GM23248 (cell line): ENCODE measurements around the gene MAML3. TPM values are rescaled to one million over a fixed set of nuclear protein-coding genes. Genes with fewer than 3 reads are reported as not detected.

Experiments
- DNase-seq: peaks from one replicate; pipeline ENCODE4 v3.0.0-alpha.2; 2015
- H2AFZ ChIP-seq: fragments of 200-600 bp; sonication (generic); 2 replicates; pipeline ENCODE4 v1.6.1; 2016; ENCODE audit warnings: antibody characterized with exemption
- H3F3A ChIP-seq: fragments of 200-600 bp; sonication (generic); 2 replicates; pipeline ENCODE4 v1.6.1; 2016; ENCODE audit warnings: mild to moderate bottlenecking, antibody characterized with exemption, mixed run types; ENCODE audit not compliant: insufficient read depth
- H3K27ac ChIP-seq: fragments of 200-600 bp; sonication (generic); 2 replicates; pipeline ENCODE4 v1.5.1; 2016; ENCODE audit warnings: mild to moderate bottlenecking
- H3K27me3 ChIP-seq: fragments of 200-600 bp; sonication (generic); replicated peaks from 2 replicates; pipeline ENCODE4 v1.6.1; 2016; ENCODE audit warnings: mild to moderate bottlenecking; ENCODE audit not compliant: insufficient read depth
- H3K36me3 ChIP-seq: fragments of 200-600 bp; sonication (generic); 2 replicates; pipeline ENCODE4 v1.6.1; 2016; ENCODE audit warnings: low read depth, mild to moderate bottlenecking
- H3K4me1 ChIP-seq: fragments of 200-600 bp; sonication (generic); 2 replicates; pipeline ENCODE4 v1.6.1; 2016; ENCODE audit warnings: mild to moderate bottlenecking; ENCODE audit not compliant: insufficient read depth
- H3K4me2 ChIP-seq: fragments of 200-600 bp; sonication (generic); one replicate; pipeline ENCODE4 v1.6.1; 2016; ENCODE audit warnings: mild to moderate bottlenecking; ENCODE audit not compliant: unreplicated experiment
- H3K4me3 ChIP-seq: fragments of 200-600 bp; sonication (generic); 2 replicates; pipeline ENCODE4 v1.5.1; 2016; ENCODE audit warnings: mild to moderate bottlenecking
- H3K79me2 ChIP-seq: fragments of 200-600 bp; sonication (generic); 2 replicates; pipeline ENCODE4 v1.6.1; 2016; ENCODE audit warnings: mild to moderate bottlenecking; ENCODE audit not compliant: insufficient read depth
- H3K9ac ChIP-seq: fragments of 200-600 bp; sonication (generic); 2 replicates; pipeline ENCODE4 v1.6.1; 2016; ENCODE audit warnings: mild to moderate bottlenecking
- H3K9me2 ChIP-seq: fragments of 200-600 bp; sonication (generic); 2 replicates; pipeline ENCODE4 v1.6.1; 2016; ENCODE audit warnings: mixed run types, mild to moderate bottlenecking, moderate library complexity; ENCODE audit not compliant: insufficient read depth
- H3K9me3 ChIP-seq: fragments of 200-600 bp; sonication (generic); one replicate; pipeline ENCODE4 v1.6.1; 2017; ENCODE audit warnings: low read depth
- H4K20me1 ChIP-seq: fragments of 200-600 bp; sonication (generic); 2 replicates; pipeline ENCODE4 v1.6.0; 2016; ENCODE audit not compliant: insufficient read depth
- EZH2 ChIP-seq: fragments of 200-600 bp; sonication (generic); IDR thresholded peaks from 2 replicates; pipeline ENCODE4 v1.6.1; 2018; ENCODE audit warnings: antibody characterized with exemption, mild to moderate bottlenecking; ENCODE audit not compliant: insufficient read depth, poor library complexity, severe bottlenecking
- EZH2phosphoT487 ChIP-seq: fragments of 200-600 bp; sonication (generic); IDR thresholded peaks from 2 replicates; pipeline ENCODE4 v1.6.1; 2018; ENCODE audit warnings: antibody characterized with exemption, moderate library complexity, mild to moderate bottlenecking, low read depth; ENCODE audit not compliant: insufficient read depth
- WGBS, 2 experiments: methylation state at CpG; one replicate each; pipeline ENCODE4 v1.1.6; 2015 to 2017; ENCODE audit warnings: low lambda C conversion rate in 2 of 2, low coverage in 1 of 2; ENCODE audit errors: missing lambda C conversion rate in 2 of 2; 5-methylcytosine and 5-hydroxymethylcytosine counted together
- in situ Hi-C: fragments of 300-500 bp; cut with MboI; formaldehyde crosslinking; loops from 2 replicates; pipeline ENCODE4 v1.15.0; 2020
- polyA plus RNA-seq: library from polyadenylated mRNA; unstranded; fragments of >200 nt; fragmentation: Nextera tagmentation; extraction: Ambion mirVana; gene quantifications from 2 replicates; pipeline ENCODE4 v1.2.1, GENCODE V29; 2016
- total RNA-seq: library from RNA; depleted of rRNA; stranded (reverse); fragments of >200 nt; shearing (Covaris generic); gene quantifications from 2 replicates; pipeline ENCODE4 v1.2.3, GENCODE V29; 2014

Gene MAML3
- total and polyA plus RNA-seq, 2 experiments from 2014 or later: 0.96 to 1.5 TPM

DNA sequence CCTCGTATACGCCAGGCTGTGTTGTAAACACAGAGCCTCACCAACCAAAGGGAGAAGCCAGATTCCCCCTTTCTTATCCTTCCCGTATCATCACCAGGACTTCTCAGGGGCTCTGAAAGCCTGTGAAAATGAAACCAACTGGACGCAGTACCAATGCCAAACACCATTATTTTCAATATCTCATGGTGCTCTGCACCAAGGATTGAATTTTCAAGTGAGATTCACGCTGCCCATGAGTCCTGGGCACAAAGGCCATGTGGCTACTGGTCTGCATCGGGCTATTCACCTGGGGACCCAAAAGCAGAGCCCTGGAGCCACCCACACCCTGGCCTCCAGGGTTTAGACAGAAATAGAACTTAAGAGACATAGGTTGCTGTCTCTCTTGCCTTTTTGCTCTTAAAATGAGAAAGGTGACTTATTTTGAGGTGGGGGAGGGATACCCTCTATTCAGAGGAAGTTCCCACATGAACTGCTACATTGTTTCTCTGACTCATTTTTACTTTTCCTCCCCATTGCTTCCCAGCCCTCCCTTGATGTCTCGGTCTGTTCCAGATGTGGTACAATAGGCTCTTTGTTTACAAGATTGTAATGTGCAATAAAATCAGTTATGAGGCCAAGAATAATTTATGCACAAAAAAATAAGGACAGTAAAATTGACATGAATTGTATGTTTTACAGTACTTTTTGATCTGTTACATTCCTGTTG lies 55.4 kb downstream of the MAML3 start:
- Histone ChIP-seq H3K27me3 (no peaks in the 10 kb centered on the region), H3K9me3 (no peaks in the 10 kb centered on the region), H2AFZ (0 out of 2 replicates have a peak overlapping the region, but pooled peaks have one; percentile 15), H3K4me2 (peak overlapping the region; percentile 27), H3K36me3 (no peaks in the 10 kb centered on the region), H3K79me2 (peaks cover 8% of the 10 kb centered on the region; the same call in 1 of the 2 replicates), H3K4me1 (peaks cover 47% of the 10 kb centered on the region), H3K27ac (peak overlapping the region; percentile 49), H3K9me2 (no peaks in the 10 kb centered on the region), H3K9ac (peak overlapping the region; percentile 28; the same call in 1 of the 2 replicates), H4K20me1 (no peaks in the 10 kb centered on the region), H3K4me3 (0 out of 2 replicates have a peak overlapping the region, but pooled peaks have one; percentile 9), H3F3A (peaks cover 31% of the 10 kb centered on the region)
- no peak for TF ChIP-seq EZH2phosphoT487
- no peak for TF ChIP-seq EZH2
- in situ Hi-C loops: no loop called here
- WGBS, 2 experiments: 75 to 81% methylated on average over 7 of the region's 7 CpGs
- DNase-seq: peak; percentile 76

DNA sequence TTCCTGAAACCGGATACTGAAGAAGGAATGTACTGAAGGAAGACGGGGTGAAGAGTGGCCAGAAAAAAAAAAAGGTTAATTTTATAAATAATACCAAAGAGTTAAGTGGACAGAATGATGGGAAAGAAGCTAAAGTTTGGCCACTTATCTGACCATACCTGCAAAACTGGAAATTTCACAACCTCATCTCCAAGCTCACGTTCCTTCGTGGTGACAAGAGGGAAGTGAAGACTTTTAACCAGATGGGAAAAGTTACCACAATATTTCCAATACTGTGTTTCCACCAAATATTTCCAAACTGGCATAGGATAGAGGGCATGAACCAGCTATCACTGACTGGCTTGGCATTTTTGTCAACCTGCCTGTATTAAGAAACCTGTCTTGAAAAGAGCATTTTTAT lies 56.4 kb downstream of the MAML3 start:
- Histone ChIP-seq H3K27ac (no peak overlapping the region), H4K20me1 (no peaks in the 10 kb centered on the region), H3K36me3 (no peaks in the 10 kb centered on the region), H3F3A (peaks cover 27% of the 10 kb centered on the region), H3K4me3 (no peak overlapping the region), H3K4me2 (no peak overlapping the region), H3K27me3 (no peaks in the 10 kb centered on the region), H3K9me3 (no peaks in the 10 kb centered on the region), H3K4me1 (peaks cover 43% of the 10 kb centered on the region), H3K79me2 (peaks cover 8% of the 10 kb centered on the region; the same call in 1 of the 2 replicates), H2AFZ (no peak overlapping the region), H3K9ac (no peak overlapping the region), H3K9me2 (no peaks in the 10 kb centered on the region)
- in situ Hi-C loops: no loop called here
- DNase-seq: no peak
- no peak for TF ChIP-seq EZH2phosphoT487
- TF ChIP-seq EZH2: no peak
- WGBS, 2 experiments: 90 to 92% methylated on average over 4 of the region's 4 CpGs

DNA sequence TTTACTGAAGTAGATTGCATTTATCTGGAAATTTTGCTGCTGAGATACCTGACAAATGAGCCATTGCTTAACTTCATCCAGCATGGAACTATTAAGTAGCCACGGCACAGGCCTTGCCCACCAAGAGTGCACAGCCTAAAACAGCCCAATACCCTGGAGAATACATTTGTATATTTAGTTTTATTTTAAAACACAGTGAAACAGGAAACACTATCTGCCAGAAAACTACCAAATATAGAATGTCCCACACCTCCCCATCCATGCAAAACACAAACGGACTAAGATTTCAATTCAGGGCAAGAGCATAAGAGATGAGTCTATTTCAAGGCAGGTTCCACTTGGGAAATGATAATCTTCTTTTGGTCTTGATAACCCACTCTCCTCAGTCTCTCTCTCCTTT lies 57.1 kb downstream of the MAML3 start:
- peaks cover 25% of the 10 kb centered on the region for H3F3A ChIP-seq
- no peaks in the 10 kb centered on the region for H3K27me3 ChIP-seq
- no peak for DNase-seq
- H3K9ac ChIP-seq: no peak overlapping the region
- in situ Hi-C loops: no loop called here
- H3K9me3 ChIP-seq: no peaks in the 10 kb centered on the region
- peak overlapping the region; percentile 75 for H3K27ac ChIP-seq
- no peaks in the 10 kb centered on the region for H3K36me3 ChIP-seq
- H2AFZ ChIP-seq: no peak overlapping the region
- H3K79me2 ChIP-seq: peaks cover 8% of the 10 kb centered on the region; the same call in 1 of the 2 replicates
- no peak overlapping the region for H3K4me3 ChIP-seq
- TF ChIP-seq EZH2phosphoT487 (no peak), EZH2 (no peak)
- no peak overlapping the region for H3K4me2 ChIP-seq
- H3K4me1 ChIP-seq: peaks cover 48% of the 10 kb centered on the region
- 53 to 60% methylated on average over 2 of the region's 2 CpGs for WGBS, 2 experiments
- no peaks in the 10 kb centered on the region for H4K20me1 ChIP-seq
- H3K9me2 ChIP-seq: no peaks in the 10 kb centered on the region

DNA sequence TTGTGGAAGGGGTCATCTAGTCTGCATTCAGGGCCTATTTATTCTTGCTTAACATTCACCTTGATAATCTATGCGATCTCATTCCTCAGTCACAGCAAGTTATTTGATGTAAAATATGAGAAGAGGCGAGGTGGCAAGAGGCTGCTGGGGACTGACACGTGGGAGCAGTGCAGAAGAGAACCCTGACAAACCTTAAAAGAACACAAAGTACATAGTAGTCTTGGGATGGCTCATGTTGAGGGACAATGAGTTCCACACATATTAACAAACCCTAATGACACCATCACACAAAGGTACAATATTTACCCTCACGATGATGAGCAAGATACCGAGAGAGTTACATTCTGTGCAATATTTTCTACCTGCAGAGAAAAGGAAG lies 57.5 kb downstream of the MAML3 start:
- Histone ChIP-seq H3K36me3 (no peaks in the 10 kb centered on the region), H3F3A (peaks cover 24% of the 10 kb centered on the region), H3K79me2 (peaks cover 8% of the 10 kb centered on the region; the same call in 1 of the 2 replicates), H4K20me1 (no peaks in the 10 kb centered on the region), H3K9me2 (no peaks in the 10 kb centered on the region), H3K4me2 (no peak overlapping the region), H3K27me3 (no peaks in the 10 kb centered on the region), H3K9ac (peak overlapping the region; percentile 12; the same call in 1 of the 2 replicates), H3K4me1 (peaks cover 51% of the 10 kb centered on the region), H2AFZ (0 out of 2 replicates have a peak overlapping the region, but pooled peaks have one; percentile 1), H3K9me3 (no peaks in the 10 kb centered on the region), H3K27ac (peak overlapping the region; percentile 75), H3K4me3 (no peak overlapping the region)
- TF ChIP-seq EZH2phosphoT487: no peak
- no peak for TF ChIP-seq EZH2
- 81 to 85% methylated on average over 5 of the region's 5 CpGs for WGBS, 2 experiments
- no peak for DNase-seq
- in situ Hi-C loops: no loop called here
